HG02981 (cell line): ENCODE data around the gene PAPLN.
A peak's percentile ranks its signal among the peaks of the same experiment; 100 is the strongest.

Experiments used
- ATAC-seq: cut with Tn5 transposase; IDR thresholded peaks from one replicate; pipeline ENCODE4 v1.9.1; 2021; ENCODE audit warnings: mild to moderate bottlenecking, moderate library complexity; ENCODE audit not compliant: unreplicated experiment

Gene PAPLN

GRCh38 chr14:73243748-73244147, 6.4 kb downstream of the PAPLN start:
- no peak for ATAC-seq

DNA sequence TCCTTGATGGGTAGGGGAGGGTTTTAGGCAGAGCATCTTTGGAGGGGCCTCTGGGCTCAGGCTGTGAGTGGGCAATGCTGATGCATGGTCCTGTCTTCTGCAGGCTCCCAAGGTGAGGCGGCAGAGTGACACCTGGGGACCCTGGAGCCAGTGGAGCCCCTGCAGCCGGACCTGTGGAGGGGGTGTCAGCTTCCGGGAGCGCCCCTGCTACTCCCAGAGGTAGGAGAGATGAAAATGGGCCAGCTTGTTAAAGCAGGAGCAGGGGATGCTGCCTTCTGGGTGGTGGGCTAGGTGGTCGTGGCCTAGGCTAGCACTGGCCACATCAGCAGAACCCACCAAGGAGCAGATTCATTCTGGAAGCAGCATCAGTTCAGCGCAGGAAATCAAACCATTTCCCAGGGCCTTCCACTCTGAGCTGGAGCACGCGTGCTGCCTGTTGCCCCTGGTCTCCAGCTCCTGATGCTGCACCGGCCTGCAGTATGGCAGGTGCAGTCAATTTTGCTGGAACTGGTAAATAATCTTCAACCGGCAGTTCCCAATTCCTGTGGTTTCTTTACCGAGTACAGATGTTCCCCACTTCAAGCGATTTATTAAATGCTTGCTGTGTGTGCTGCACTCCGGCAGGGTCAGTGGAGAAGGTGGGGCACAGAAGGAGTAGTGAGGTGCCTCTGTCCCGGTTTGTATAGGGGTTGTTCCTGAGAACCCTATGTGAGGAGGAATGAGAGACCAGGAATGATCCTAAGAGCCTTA, 7.4 kb downstream of the PAPLN start:
- no peak for ATAC-seq

DNA sequence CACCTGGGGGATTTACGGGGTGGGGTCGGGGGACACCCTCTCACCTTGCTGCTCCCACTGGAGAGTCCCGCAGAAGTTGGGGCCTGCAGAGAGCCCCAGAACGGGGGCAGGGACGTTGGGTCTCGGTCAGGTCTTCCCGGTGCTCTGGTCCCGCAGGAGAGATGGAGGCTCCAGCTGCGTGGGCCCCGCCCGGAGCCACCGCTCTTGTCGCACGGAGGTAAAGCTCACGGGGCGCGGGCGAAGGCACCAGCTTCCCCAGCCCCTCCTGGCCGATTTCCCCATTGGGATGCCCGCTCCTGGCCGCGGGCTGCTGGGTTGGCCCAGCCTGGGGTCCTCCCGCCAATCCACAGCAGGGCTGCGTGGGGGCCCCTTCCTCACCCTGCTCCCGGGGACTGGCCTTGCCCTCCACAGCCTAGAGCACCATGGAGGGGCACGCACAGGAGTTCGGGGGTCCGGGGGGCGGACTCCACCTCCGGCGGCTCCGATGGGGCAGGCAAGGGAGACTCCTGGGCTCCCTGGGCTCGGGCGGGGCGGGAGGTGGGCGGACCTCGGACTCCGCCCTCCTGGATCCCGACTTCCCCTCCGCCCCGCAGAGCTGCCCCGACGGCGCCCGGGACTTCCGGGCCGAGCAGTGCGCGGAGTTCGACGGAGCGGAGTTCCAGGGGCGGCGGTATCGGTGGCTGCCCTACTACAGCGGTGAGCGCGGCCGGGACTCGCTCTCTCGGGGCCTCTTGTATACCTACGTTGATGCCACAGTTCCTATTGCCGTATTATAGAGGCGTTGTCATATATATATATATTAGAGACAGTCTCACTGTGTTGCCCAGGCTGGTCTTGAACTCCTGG, 8.4 kb downstream of the PAPLN start:
- peak; percentile 46 for ATAC-seq

GRCh38 chr14:73246387-73247150, 9.3 kb downstream of the PAPLN start:
- ATAC-seq: no peak

- peak; percentile 49 for ATAC-seq
Measured at GRCh38 chr14:73248108-73248868, 11.0 kb downstream of the PAPLN start.

- no peak for ATAC-seq
Measured at GRCh38 chr14:73249108-73249507, 11.8 kb downstream of the PAPLN start.

GRCh38 chr14:73249564-73250316, 12.4 kb downstream of the PAPLN start:
- ATAC-seq: no peak

GRCh38 chr14:73250317-73250713, 13.0 kb downstream of the PAPLN start:
- ATAC-seq: no peak

DNA sequence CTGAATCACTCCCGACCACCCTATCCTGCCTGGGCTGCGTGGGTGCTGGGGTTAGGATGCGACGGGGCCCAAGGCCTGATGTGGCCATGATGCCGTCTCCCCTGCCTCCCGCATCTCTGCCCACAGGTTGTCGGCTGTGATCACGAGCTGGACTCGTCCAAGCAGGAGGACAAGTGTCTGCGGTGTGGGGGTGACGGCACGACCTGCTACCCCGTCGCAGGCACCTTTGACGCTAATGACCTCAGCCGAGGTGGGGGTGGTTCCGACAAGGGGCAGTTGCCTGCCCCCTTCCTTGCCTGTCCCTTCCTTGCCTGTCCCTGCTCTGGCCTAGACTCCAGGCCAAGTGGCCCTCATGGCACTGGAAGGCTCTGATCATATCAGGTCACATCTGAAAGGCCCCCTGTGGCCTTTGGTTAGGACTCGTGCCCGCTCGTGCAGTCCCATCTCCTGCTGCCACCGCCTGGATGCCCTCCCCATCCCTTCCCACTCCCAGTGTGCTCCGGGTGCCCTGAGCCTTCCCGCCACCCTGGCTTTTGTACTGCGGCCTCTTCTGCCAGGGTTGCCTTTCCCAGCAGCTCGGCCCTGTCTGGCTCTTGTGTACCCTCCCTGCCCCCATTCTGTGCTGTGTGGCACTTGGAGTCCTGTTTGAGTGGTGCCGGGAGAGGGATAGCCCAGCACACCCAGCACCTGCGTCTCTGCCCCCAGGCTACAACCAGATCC, 13.6 kb downstream of the PAPLN start:
- no peak for ATAC-seq

DNA sequence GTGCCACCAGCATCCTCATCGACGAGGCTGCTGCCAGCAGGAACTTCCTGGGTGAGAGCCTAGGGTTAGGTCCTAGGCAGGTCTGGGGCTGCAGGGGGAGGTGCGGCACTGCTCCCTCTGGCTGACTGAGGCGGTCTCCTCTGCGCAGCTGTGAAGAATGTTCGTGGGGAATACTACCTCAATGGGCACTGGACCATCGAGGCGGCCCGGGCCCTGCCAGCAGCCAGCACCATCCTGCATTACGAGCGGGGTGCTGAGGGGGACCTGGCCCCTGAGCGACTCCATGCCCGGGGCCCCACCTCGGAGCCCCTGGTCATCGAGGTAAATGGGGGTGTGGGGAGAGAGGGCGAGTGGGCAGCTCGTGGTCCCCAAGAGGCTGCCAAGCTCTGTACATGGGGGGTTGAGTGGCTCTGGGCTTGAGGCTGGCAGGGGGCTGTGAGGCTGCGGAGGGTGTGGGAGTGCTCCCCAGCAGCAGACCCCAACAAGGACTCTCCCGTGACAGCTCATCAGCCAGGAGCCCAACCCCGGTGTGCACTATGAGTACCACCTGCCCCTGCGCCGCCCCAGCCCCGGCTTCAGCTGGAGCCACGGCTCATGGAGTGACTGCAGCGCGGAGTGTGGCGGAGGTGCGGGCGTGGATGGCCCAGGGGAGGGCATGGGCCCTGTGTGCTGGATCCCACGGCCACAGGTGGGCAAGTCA, 14.4 kb downstream of the PAPLN start:
- ATAC-seq: no peak

GRCh38 chr14:73252491-73253322, 15.4 kb downstream of the PAPLN start:
- ATAC-seq: no peak

DNA sequence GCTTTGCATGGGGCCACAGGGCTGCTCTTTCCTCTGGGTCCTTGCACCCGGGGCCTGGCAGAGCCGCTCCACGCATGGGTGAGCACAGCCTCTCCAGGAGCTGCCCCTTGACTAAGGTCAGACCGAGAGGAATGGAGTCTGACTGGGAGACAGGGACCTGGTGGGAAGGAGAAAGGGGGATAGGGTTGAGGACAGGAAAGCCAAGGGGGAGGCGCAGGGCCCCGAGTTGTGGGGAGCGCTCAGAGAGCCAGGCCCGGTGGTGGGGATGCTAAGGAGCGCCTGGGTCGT, 16.0 kb downstream of the PAPLN start:
- no peak for ATAC-seq

DNA sequence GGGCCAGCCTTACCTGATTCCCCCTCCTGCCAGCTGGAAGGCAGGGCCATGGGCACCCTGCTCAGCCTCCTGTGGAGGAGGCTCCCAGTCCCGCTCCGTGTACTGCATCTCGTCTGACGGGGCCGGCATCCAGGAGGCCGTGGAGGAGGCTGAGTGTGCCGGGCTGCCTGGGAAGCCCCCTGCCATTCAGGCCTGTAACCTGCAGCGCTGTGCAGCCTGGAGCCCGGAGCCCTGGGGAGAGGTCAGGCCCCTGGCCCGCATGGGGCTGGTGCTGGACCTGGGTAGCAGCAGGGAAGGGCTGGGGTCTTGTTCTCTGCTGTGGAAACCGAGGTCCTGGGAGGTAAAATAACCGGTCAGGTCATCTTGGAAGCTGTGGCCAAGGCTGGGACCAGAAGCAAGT, 16.4 kb downstream of the PAPLN start:
- no peak for ATAC-seq

GRCh38 chr14:73254247-73255004, 17.1 kb downstream of the PAPLN start:
- ATAC-seq: no peak

GRCh38 chr14:73255005-73255400, 17.7 kb downstream of the PAPLN start:
- no peak for ATAC-seq

DNA sequence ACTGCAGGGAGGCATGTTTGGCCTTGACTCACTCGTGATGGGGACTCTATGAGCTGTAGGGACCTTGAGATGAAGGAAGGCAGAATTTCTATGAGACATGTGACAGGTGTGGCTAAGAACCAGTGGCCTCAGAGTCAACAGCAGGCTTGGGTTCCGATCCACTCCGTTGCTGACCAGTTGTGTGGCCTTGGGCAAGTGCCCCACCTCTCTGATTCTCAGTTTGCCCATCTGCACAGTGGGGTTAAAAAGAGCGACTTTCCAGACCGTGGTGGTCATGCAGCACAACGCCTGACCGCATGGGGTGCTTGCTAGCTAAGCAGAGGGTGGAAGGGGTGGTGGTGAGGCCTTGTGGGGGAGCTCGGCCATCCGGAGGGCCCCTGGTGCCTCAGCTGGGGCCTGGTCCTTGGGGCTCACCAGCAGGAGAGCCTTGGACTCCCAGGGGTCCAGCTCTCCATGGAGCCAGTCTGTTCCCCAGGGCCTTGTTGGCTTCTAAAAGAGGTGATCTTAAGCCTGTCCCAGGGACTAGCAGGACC, 18.5 kb downstream of the PAPLN start:
- no peak for ATAC-seq

GRCh38 chr14:73258076-73258475, 20.8 kb downstream of the PAPLN start:
- ATAC-seq: no peak
